Lower leg skin (tissue), 4 donors: ENCODE results near the gene ASAP3. TPM values are rescaled to one million over a fixed set of nuclear protein-coding genes. Genes with fewer than 3 reads are reported as not detected.

Experiments used
- DNase-seq, 2 donors: peaks; one replicate each; pipeline ENCODE4 v3.0.0-alpha.2; 2019; ENCODE audit warnings: low spot score in 2 of 2
- H3K4me3 ChIP-seq: fragments of 200-600 bp; sonication (generic); 2 replicates; pipeline ENCODE4 v1.5.1; 2017; ENCODE audit warnings: mild to moderate bottlenecking, low read depth; ENCODE audit not compliant: poor library complexity, severe bottlenecking
- POLR2A ChIP-seq, 2 donors: fragments of 450-650 bp; IDR thresholded peaks; one replicate each; pipeline ENCODE4 v1.6.1; 2016 to 2017; ENCODE audit warnings: antibody characterized with exemption in 2 of 2, mild to moderate bottlenecking in 1 of 2, moderate library complexity in 1 of 2
- WGBS, 2 donors: methylation state at CpG; one replicate each; pipeline ENCODE4 v1.1.5; 2018; 5-methylcytosine and 5-hydroxymethylcytosine counted together
- intact Hi-C: fragments of 100-400 bp; cut with DNase I; formaldehyde crosslinking; loops from one replicate; pipeline ENCODE4 v1.15.0; 2023; ENCODE audit warnings: low total_unique reads
- total RNA-seq, 4 donors: library from RNA; depleted of rRNA; stranded (reverse); fragments of >200 nt; gene quantifications; one replicate each; pipeline ENCODE4 v1.1.0, GENCODE V29; 2016
- TF ChIP-seq, protein P1 (sequence below), 3 donors: fragments of 450-650 bp; IDR thresholded peaks; one replicate each; pipeline ENCODE4 v1.5.1; 2016; ENCODE audit warnings: antibody characterized with exemption in 3 of 3, mild to moderate bottlenecking in 3 of 3, moderate library complexity in 2 of 3

The ASAP3 gene
- total RNA-seq, 4 donors from 2014 or later, result 103 to 114 (median 108) TPM

DNA sequence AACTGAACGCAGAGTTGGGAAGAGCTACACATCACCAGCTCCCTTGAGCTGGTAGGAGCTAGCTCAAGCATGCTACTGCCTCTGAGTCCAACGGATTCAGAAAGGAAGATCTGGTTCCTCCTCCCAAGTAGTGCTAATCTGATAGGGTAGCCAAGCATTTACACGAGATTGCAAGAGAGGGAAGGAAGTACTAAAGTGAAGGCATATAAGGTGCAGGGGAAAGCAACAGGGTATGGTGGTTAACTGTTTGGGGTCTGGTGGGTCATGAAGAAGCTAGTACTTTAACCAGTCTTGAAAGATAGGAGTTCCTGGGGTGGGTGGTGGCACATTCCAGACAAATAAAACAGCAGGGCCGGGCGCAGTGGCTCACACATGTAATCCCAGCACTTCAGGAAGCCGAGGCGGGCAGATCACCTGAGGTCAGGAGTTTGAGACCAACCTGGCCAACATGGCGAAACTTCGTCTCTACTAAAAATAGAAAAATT is 94.1 kb downstream of the ASAP3 start:
- H3K4me3 ChIP-seq, result no peak overlapping the region
- no peak for TF ChIP-seq POLR2A (IDR thresholded peaks at IDR 0.05)
- TF ChIP-seq, protein P1, sequence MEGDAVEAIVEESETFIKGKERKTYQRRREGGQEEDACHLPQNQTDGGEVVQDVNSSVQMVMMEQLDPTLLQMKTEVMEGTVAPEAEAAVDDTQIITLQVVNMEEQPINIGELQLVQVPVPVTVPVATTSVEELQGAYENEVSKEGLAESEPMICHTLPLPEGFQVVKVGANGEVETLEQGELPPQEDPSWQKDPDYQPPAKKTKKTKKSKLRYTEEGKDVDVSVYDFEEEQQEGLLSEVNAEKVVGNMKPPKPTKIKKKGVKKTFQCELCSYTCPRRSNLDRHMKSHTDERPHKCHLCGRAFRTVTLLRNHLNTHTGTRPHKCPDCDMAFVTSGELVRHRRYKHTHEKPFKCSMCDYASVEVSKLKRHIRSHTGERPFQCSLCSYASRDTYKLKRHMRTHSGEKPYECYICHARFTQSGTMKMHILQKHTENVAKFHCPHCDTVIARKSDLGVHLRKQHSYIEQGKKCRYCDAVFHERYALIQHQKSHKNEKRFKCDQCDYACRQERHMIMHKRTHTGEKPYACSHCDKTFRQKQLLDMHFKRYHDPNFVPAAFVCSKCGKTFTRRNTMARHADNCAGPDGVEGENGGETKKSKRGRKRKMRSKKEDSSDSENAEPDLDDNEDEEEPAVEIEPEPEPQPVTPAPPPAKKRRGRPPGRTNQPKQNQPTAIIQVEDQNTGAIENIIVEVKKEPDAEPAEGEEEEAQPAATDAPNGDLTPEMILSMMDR (IDR thresholded peaks at IDR 0.05), result no peak
- DNase-seq, result no peak
- intact Hi-C loops, result no loop called here
- 70 to 79% methylated on average over 9 of the region's 9 CpGs for WGBS, 2 donors

DNA sequence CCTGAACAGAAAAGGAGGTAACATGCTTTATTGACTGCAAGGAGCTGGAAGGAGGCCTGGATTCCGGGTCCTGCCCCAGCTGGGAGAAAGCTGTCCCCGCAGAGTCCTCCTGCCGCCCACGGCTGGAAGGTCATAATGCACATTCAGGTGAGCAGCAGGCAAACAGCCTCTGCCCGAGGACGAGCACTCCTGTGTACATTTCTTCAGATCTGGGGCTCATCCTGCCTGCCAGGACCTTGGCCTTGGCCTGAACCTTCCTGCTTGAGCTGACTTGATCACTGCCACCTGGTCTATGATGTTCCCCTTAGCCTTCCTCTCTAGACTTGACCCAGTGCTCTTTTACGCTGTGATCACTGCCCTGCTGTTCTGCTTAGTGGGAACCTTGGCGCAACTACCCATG is 96.5 kb downstream of the ASAP3 start:
- TF ChIP-seq, protein P1 (IDR thresholded peaks at IDR 0.05), result no peak
- no peak for TF ChIP-seq POLR2A (IDR thresholded peaks at IDR 0.05)

DNA sequence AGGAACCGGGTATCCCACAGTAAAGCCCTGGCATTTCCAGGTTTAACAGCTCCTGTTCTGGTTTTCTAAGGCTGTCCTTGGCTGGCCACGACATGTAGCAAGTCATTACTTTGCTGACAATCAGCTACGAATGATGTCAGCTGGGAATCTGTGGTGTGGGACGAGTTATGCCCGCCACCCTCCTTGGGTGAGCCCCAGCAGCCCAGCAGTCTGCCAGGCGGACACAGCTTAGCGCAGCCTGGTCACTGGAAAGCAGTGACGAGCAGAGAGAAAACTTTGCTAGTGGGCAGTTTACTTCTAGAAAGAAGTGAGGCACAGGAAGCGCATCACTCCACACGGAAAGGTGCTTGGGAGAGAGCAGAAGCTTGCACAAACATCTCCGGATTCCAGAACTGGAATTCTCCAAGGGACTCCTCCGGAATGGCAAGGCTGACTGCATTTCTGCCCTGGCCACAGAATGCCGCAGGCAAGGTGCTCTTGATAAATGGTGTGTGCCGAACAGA is 98.8 kb downstream of the ASAP3 start:
- intact Hi-C loops, result no loop called here
- no peak overlapping the region for H3K4me3 ChIP-seq
- WGBS, 2 donors, result 63 to 70% methylated on average over 14 of the region's 14 CpGs
- TF ChIP-seq POLR2A (IDR thresholded peaks at IDR 0.05), result no peak
- TF ChIP-seq, protein P1 (IDR thresholded peaks at IDR 0.05), result no peak
- DNase-seq, result no peak

More for the DNA sequence above, 96.5 kb downstream of the ASAP3 start:
- intact Hi-C loops, result no loop called here
- DNase-seq, result no peak
- WGBS, 2 donors, result 84 to 91% methylated on average over 8 of the region's 8 CpGs
- H3K4me3 ChIP-seq, result no peak overlapping the region

DNA sequence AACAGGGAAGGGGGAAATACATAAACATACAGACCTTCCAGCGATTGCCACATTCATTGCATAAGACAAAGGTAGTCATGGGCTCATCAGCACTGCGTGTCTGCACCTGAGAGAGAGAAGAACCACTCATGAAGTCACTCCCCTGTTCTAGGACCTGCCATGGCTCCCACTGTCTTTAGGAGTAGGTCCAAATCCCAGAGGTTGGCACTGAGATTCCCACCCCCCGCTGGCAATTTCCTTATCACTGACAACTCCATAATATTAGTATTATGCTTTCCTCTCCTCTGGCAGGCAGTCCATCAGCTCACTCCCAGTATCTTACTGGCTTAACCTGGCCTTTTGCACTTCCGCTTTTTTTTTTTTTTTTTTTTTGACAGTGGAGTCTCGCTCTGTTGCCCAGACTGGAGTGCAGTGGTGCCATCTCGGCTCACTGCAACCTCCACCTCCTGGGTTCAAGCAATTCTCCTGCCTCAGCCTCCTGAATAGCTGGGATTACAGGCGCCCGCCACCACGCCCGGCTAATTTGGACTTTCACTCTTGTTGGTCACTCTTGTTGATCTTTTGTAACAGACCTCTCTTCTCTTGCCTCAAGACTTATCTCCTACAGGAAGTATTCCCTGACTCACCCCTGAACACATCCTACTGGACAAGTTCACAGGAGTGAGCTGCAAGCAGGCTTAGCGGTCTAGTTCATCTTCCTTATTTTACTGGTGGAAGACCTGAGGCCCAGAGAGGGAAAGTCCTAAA is 99.5 kb downstream of the ASAP3 start:
- no peak overlapping the region for H3K4me3 ChIP-seq
- 68 to 72% methylated on average over 11 of the region's 11 CpGs for WGBS, 2 donors
- intact Hi-C loops, result no loop called here
- TF ChIP-seq POLR2A (IDR thresholded peaks at IDR 0.05), result no peak
- TF ChIP-seq, protein P1 (IDR thresholded peaks at IDR 0.05), result no peak
- no peak for DNase-seq

DNA sequence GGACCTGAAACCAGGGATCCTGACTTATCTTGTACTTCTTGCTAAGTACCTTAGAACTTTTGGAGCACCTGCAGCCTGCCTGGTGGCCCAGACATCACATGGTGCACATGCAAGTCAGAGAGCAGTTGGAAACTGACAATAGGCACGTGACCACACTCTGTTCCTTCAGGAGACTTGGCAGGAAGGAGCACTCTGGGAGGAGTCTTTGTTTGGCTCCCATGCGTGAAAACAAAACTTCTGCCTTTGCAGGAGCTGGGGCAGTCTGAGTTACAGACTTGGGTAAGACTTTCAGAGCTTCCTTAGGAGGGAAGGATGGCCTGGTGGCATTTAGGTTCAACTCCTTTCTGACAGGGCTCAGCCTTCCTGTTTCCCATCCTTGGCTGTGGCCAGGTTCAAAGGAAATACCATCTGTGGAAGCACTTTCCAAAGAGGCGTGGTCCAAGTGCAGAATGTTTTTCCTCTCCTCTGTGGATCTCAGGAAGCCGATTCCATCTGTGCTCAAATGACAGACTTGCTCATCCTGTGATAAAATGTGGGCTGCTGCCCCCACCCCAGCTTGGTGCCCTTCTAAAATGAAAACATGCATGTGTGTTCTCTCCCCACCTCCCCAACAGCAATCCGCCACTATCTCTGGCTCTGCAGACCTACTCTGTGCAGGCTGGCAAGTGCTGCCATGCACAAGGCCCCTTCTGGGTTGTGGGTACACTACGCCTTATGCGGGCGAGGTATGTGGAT is 100.2 kb downstream of the ASAP3 start:
- intact Hi-C loops, result no loop called here
- TF ChIP-seq, protein P1 (IDR thresholded peaks at IDR 0.05), result no peak
- TF ChIP-seq POLR2A (IDR thresholded peaks at IDR 0.05), result no peak
- WGBS, 2 donors, result 44 to 46% methylated on average over 8 of the region's 8 CpGs
- H3K4me3 ChIP-seq, result no peak overlapping the region
- DNase-seq, result no peak
